Measurements from ENCODE around the gene RNF167.

Gene RNF167

DNA sequence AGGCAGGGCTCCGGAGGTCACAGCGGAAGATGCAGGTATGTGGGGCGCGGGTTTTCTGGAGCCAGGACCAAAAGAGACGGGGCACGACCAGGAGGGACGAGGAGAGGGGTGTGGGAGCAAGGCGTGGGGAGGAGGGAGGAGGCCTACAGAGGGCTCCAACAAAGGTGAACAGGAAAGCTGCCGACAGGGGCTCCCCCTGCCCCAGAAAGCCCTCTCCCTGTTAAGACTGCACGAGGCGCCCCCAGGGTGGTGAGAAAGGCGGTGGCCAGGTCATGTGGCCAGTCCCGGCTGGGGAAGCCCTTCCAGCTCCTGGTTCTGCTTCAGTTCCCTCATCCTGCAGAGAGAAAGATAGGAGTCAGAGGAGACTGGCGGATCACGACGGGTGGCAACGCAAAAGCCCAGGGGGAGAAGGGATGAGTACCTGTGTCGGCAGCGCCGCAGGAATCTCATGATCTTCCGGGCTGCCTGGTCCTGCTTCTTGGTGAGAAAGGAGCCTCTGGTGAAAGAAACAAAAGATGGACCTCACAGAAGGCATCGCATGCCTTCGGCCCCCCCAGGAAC is 28.5 kb downstream of the RNF167 start:
- no peak for DNase-seq (ENCODE audit: extremely low spot score)
- TF ChIP-seq, protein P1, sequence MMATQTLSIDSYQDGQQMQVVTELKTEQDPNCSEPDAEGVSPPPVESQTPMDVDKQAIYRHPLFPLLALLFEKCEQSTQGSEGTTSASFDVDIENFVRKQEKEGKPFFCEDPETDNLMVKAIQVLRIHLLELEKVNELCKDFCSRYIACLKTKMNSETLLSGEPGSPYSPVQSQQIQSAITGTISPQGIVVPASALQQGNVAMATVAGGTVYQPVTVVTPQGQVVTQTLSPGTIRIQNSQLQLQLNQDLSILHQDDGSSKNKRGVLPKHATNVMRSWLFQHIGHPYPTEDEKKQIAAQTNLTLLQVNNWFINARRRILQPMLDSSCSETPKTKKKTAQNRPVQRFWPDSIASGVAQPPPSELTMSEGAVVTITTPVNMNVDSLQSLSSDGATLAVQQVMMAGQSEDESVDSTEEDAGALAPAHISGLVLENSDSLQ (IDR thresholded peaks at IDR 0.05) = no peak
- TF ChIP-seq L3MBTL2 (conservative IDR thresholded peaks at IDR 0.05) = peak; percentile 8; the same call in 1 of the 2 replicates
- TF ChIP-seq SP1 (IDR thresholded peaks at IDR 0.05) = no peak
- POLR2A ChIA-PET = interaction anchor here (0.8 to 4.3 kb wide), 4 partner anchors 21 to 60 kb away, joined by 4 to 84 read pairs (median 46); partner anchors contain the start of genes PFN1, RNF167 and SLC25A11
- CTCF ChIA-PET = interaction anchor here (0.7 to 1.8 kb wide), 2 partner anchors 19 to 59 kb away, joined by 5 to 8 read pairs; partner anchors contain the start of gene CAMTA2

DNA sequence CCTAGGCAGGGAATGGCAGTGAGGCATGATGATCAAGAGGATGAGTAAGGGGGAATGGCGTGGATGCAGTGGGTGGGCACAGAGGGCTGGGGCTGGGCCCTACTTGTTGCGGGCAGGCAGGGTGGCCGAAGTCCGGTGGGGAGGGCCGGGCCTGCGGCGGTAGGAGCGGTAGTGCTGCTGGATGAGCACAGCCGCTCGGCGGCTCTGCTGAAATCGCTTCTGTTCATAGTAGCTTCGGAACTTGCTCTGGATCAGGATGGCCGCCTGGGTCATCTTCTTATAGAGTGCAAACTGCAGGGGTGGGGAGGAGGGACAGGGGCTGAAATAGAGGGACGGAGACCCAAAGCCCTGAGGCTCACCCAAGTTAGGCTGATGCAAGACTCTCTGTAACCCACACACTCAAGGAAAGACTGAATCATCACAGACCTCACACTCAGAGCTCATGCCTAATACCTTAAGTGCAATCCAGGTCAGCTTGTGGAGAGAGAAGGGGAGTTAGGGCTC is 29.0 kb downstream of the RNF167 start:
- no peak for TF ChIP-seq FOXA1 (IDR thresholded peaks at IDR 0.05)
- TF ChIP-seq, protein P1 (IDR thresholded peaks at IDR 0.05) = no peak
- no peak for TF ChIP-seq FOXK2 (IDR thresholded peaks at IDR 0.05)
- no peak for TF ChIP-seq ARNT (IDR thresholded peaks at IDR 0.05)
- no peak for TF ChIP-seq ZNF384 (IDR thresholded peaks at IDR 0.05)
- no peak for TF ChIP-seq NFRKB (IDR thresholded peaks at IDR 0.05)
- no peak for TF ChIP-seq TARDBP (IDR thresholded peaks at IDR 0.05)
- TF ChIP-seq ELF4 (IDR thresholded peaks at IDR 0.05) = no peak
- no peak for TF ChIP-seq CTBP1 (IDR thresholded peaks at IDR 0.05; ENCODE audit: borderline replicate concordance)
- no peak for TF ChIP-seq LEF1 (IDR thresholded peaks at IDR 0.05; ENCODE audit: borderline replicate concordance)
- TF ChIP-seq HDGF (IDR thresholded peaks at IDR 0.05; ENCODE audit: borderline replicate concordance) = no peak
- TF ChIP-seq SUZ12 (IDR thresholded peaks at IDR 0.05) = no peak
- no peak for TF ChIP-seq SP1 (IDR thresholded peaks at IDR 0.05)
- CTCF ChIA-PET = no interaction called here
- POLR2A ChIA-PET = interaction anchor here (0.8 to 4.3 kb wide), 3 partner anchors 22 to 60 kb away, joined by 4 to 65 read pairs (median 27); partner anchors contain the start of genes PFN1, RNF167 and SLC25A11
- no peak for DNase-seq (ENCODE audit: extremely low spot score)

DNA sequence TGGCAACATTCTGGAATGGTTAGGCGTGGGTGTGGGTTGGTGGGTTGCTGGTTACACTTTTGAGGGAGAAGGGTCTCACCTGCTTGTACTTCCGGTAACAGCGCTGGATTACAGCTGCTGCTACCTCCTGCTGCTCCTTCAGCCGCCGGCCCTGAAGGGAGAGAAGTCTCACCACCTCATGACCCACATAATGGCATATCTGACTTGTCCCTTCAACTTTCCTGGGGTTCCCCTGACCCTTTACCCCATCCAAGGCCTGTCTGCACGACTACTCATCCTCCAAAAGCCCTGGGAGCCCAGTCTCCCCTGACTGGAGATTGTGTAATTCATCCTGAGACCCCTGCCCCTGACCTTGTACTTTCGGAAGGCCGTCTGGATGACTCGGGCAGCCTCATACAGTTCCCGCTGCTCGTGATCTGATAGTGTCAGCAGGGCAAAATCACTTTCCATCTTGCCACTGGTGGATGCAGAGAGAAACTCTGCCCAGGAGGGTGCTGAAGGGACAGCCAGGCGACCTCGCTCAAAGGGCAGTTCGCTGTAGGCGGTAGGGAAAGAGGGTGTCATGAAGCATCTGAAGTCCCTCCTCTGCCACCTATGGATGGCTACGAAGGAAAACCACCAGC is 29.6 kb downstream of the RNF167 start:
- ChIA-PET CTCF (interaction anchor here (1.2 kb wide), 1 partner anchor 11 kb away, joined by 4 read pairs; no protein-coding TSS in a partner anchor), POLR2A (interaction anchor here (0.7 to 1.6 kb wide), 4 partner anchors 9 to 30 kb away, joined by 3 to 15 read pairs (median 4); partner anchors contain the start of genes RNF167 and SLC25A11)
- no peak for TF ChIP-seq BHLHE40 (IDR thresholded peaks at IDR 0.05; ENCODE audit: borderline replicate concordance)
- no peak for TF ChIP-seq ELF4 (IDR thresholded peaks at IDR 0.05)
- no peak for TF ChIP-seq NFRKB (IDR thresholded peaks at IDR 0.05)
- no peak for TF ChIP-seq FOXM1 (IDR thresholded peaks at IDR 0.05; ENCODE audit: borderline replicate concordance)
- no peak for DNase-seq (ENCODE audit: extremely low spot score)

DNA sequence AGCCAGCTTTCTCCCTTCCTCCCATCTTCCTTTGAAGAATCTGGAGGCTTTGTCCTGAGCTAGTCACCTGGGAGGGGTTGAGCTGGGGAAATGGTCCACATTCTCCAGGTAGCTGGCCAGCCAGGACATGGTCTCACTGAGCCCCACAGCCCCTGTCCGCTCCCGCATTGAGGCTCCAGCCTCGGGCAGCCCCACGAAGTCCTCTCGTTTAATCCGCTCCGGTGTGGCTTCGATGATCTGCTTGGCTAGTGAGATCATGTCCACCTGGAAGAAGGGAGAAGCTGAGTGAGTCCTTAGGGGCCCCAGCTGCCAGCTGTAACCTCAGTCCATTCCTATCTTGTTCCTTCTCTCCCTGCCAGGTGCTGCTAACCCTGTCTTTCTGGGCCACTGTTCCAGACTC is 30.2 kb downstream of the RNF167 start:
- CTCF ChIA-PET = interaction anchor here (1.2 kb wide), 1 partner anchor 11 kb away, joined by 4 read pairs; no protein-coding TSS in a partner anchor
- TF ChIP-seq ZNF384 (IDR thresholded peaks at IDR 0.05) (no peak), ARNT (IDR thresholded peaks at IDR 0.05) (no peak), LEF1 (IDR thresholded peaks at IDR 0.05; ENCODE audit: borderline replicate concordance) (no peak), FOXK2 (IDR thresholded peaks at IDR 0.05) (no peak), CTBP1 (IDR thresholded peaks at IDR 0.05; ENCODE audit: borderline replicate concordance) (no peak), FOXA1 (IDR thresholded peaks at IDR 0.05) (no peak), FOXM1 (IDR thresholded peaks at IDR 0.05; ENCODE audit: borderline replicate concordance) (no peak), L3MBTL2 (conservative IDR thresholded peaks at IDR 0.05) (no peak), ELF4 (IDR thresholded peaks at IDR 0.05) (no peak), HDGF (IDR thresholded peaks at IDR 0.05; ENCODE audit: borderline replicate concordance) (no peak), SP1 (IDR thresholded peaks at IDR 0.05) (no peak), BHLHE40 (IDR thresholded peaks at IDR 0.05; ENCODE audit: borderline replicate concordance) (no peak), TARDBP (IDR thresholded peaks at IDR 0.05) (no peak), SUZ12 (IDR thresholded peaks at IDR 0.05) (no peak), NFRKB (IDR thresholded peaks at IDR 0.05) (no peak)
- TF ChIP-seq, protein P1 (IDR thresholded peaks at IDR 0.05) = no peak
- no peak for DNase-seq (ENCODE audit: extremely low spot score)
- POLR2A ChIA-PET = interaction anchor here (0.7 to 1.6 kb wide), 6 partner anchors 9 to 61 kb away, joined by 3 to 15 read pairs (median 4); partner anchors contain the start of genes ENO3, PFN1, RNF167 and SLC25A11

DNA sequence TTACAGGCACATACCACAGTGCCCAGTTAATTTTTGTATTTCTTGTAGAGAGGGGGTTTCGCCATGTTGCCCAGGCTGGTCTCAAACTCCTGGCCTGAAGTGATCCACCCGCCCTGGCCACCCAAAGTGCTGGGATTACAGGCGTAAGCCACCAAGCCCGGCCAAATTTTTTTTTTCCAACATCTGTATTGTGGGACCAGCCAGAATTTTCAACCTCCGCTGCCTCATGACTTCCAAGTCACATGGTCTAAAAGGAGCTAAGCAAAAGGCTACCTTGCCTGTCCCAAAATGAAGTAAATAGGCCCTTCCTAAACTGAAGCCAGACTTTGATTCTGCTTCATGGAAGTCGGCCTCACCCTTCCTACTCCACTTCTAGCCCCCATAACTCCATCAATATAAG is 31.8 kb downstream of the RNF167 start:
- POLR2A ChIA-PET = no interaction called here
- no peak for TF ChIP-seq FOXK2 (IDR thresholded peaks at IDR 0.05)
- no peak for TF ChIP-seq SP1 (IDR thresholded peaks at IDR 0.05)
- TF ChIP-seq TARDBP (IDR thresholded peaks at IDR 0.05) = no peak
- no peak for TF ChIP-seq ELF4 (IDR thresholded peaks at IDR 0.05)
- no peak for TF ChIP-seq NFRKB (IDR thresholded peaks at IDR 0.05)
- TF ChIP-seq ZNF384 (IDR thresholded peaks at IDR 0.05) = no peak
- no peak for TF ChIP-seq FOXA1 (IDR thresholded peaks at IDR 0.05)
- TF ChIP-seq LEF1 (IDR thresholded peaks at IDR 0.05; ENCODE audit: borderline replicate concordance) = no peak
- no peak for TF ChIP-seq CTBP1 (IDR thresholded peaks at IDR 0.05; ENCODE audit: borderline replicate concordance)
- no peak for TF ChIP-seq ARNT (IDR thresholded peaks at IDR 0.05)
- TF ChIP-seq HDGF (IDR thresholded peaks at IDR 0.05; ENCODE audit: borderline replicate concordance) = no peak
- TF ChIP-seq, protein P1 (IDR thresholded peaks at IDR 0.05) = no peak
- no peak for TF ChIP-seq BHLHE40 (IDR thresholded peaks at IDR 0.05; ENCODE audit: borderline replicate concordance)
- TF ChIP-seq L3MBTL2 (conservative IDR thresholded peaks at IDR 0.05) = no peak
- TF ChIP-seq FOXM1 (IDR thresholded peaks at IDR 0.05; ENCODE audit: borderline replicate concordance) = no peak
- DNase-seq (ENCODE audit: extremely low spot score) = no peak
- CTCF ChIA-PET = interaction anchor here (0.9 kb wide), 1 partner anchor 16 kb away, joined by 3 read pairs; the partner anchor contains the start of gene CAMTA2

All from HEK293T (cell line).